ENCODE measurements around the gene PXMP2.
"Not testable (repeated sequence)": the region's sequence is repeated elsewhere in the genome, so short reads cannot be mapped to it uniquely, and the experiment has no call there.

Gene PXMP2

GRCh38 chr12:132694888-132695287 is 7.5 kb downstream of the PXMP2 start:
- not testable (repeated sequence) for DNase-seq (ENCODE audit: low spot score)

GRCh38 chr12:132695431-132695830 is 8.0 kb downstream of the PXMP2 start:
- DNase-seq (ENCODE audit: low spot score): no peak

- DNase-seq (ENCODE audit: low spot score): no peak
Measured at GRCh38 chr12:132698341-132698740, 11.0 kb downstream of the PXMP2 start.

GRCh38 chr12:132700212-132700822 is 12.9 kb downstream of the PXMP2 start:
- no peak for DNase-seq (ENCODE audit: low spot score)

GRCh38 chr12:132702640-132703039 is 15.3 kb downstream of the PXMP2 start:
- no peak for DNase-seq (ENCODE audit: low spot score)

GRCh38 chr12:132703641-132704040 is 16.3 kb downstream of the PXMP2 start:
- DNase-seq (ENCODE audit: low spot score): no peak

GRCh38 chr12:132707241-132707640 is 19.9 kb downstream of the PXMP2 start:
- DNase-seq (ENCODE audit: low spot score): no peak

- DNase-seq (ENCODE audit: low spot score): no peak
Measured at GRCh38 chr12:132708150-132708549, 20.8 kb downstream of the PXMP2 start.

- DNase-seq (ENCODE audit: low spot score): no peak
Measured at GRCh38 chr12:132710043-132710404, 22.6 kb downstream of the PXMP2 start.

- peak; percentile 98 for DNase-seq (ENCODE audit: low spot score)
Measured at GRCh38 chr12:132710405-132711079, 23.2 kb downstream of the PXMP2 start, which contains the start of gene PGAM5. Gene PGAM5, plus strand, starts transcription at chr12:132710842. Its CDS starts 35 bp downstream, at chr12:132710877.

GRCh38 chr12:132711080-132711843 is 23.9 kb downstream of the PXMP2 start:
- DNase-seq (ENCODE audit: low spot score): peak; percentile 62

- no peak for DNase-seq (ENCODE audit: low spot score)
Measured at GRCh38 chr12:132713123-132713522, 25.7 kb downstream of the PXMP2 start.

- DNase-seq (ENCODE audit: low spot score): no peak
Measured at GRCh38 chr12:132715874-132716273, 28.5 kb downstream of the PXMP2 start.

- DNase-seq (ENCODE audit: low spot score): no peak
Measured at GRCh38 chr12:132716356-132716755, 29.0 kb downstream of the PXMP2 start.

GRCh38 chr12:132717011-132717410 is 29.6 kb downstream of the PXMP2 start:
- DNase-seq (ENCODE audit: low spot score): no peak

- DNase-seq (ENCODE audit: low spot score): no peak
Measured at GRCh38 chr12:132717531-132718387, 30.4 kb downstream of the PXMP2 start.

- DNase-seq (ENCODE audit: low spot score): no peak
Measured at GRCh38 chr12:132718644-132719043, 31.3 kb downstream of the PXMP2 start.

- DNase-seq (ENCODE audit: low spot score): no peak
Measured at GRCh38 chr12:132719141-132719953, 32.0 kb downstream of the PXMP2 start.

- no peak for DNase-seq (ENCODE audit: low spot score)
Measured at GRCh38 chr12:132719954-132720324, 32.6 kb downstream of the PXMP2 start.

GRCh38 chr12:132720606-132721345 is 33.4 kb downstream of the PXMP2 start:
- no peak for DNase-seq (ENCODE audit: low spot score)

Measured in AG08396 (cell line).